ENCODE data around the gene CD83. TPM values are rescaled to one million over a fixed set of nuclear protein-coding genes. Genes with fewer than 3 reads are reported as not detected.
"Not testable (repeated sequence)": the region's sequence is repeated elsewhere in the genome, so short reads cannot be mapped to it uniquely, and the experiment has no call there.

The CD83 gene
- total RNA-seq, 1 donor, result 0.86 TPM

DNA sequence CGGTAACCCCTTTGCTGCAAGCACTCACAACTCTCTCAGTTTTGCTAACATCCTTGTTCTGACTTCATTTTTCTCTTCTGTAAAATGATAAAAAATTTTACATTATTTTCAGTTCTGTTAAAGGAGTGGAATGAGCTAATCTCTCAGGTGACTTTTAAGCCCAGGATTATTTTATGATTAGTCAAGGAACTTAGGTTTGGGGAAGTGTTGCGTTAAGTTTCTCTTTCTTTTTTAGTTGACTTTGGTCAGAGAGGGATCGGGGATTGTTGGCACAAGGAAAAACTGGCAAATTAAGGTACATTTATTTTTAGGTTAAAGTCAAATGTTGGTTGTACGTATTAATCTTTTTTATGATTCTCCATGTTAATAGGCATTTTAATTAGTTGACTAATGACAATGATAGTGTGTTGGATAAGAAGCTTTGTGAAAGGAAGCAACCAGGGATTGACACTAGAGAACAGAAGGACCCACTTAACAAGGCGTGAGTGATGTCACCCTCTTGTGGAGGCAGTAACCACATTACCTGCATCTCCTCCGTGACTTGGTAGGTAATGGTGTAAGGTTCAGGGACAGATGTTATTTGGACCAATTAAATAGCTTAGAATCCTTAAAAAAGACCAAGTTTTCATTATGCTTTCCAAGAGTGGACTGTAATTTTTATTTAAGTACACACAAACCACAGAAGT is 31.6 kb downstream of the CD83 start:
- TF ChIP-seq, protein P1, sequence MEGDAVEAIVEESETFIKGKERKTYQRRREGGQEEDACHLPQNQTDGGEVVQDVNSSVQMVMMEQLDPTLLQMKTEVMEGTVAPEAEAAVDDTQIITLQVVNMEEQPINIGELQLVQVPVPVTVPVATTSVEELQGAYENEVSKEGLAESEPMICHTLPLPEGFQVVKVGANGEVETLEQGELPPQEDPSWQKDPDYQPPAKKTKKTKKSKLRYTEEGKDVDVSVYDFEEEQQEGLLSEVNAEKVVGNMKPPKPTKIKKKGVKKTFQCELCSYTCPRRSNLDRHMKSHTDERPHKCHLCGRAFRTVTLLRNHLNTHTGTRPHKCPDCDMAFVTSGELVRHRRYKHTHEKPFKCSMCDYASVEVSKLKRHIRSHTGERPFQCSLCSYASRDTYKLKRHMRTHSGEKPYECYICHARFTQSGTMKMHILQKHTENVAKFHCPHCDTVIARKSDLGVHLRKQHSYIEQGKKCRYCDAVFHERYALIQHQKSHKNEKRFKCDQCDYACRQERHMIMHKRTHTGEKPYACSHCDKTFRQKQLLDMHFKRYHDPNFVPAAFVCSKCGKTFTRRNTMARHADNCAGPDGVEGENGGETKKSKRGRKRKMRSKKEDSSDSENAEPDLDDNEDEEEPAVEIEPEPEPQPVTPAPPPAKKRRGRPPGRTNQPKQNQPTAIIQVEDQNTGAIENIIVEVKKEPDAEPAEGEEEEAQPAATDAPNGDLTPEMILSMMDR (IDR thresholded peaks at IDR 0.05; ENCODE audit: insufficient read depth, low read depth, low read length), result no peak
- no peak for DNase-seq (ENCODE audit: low read depth)
- H3K4me3 ChIP-seq (ENCODE audit: low read depth, low read length), result no peak overlapping the region

DNA sequence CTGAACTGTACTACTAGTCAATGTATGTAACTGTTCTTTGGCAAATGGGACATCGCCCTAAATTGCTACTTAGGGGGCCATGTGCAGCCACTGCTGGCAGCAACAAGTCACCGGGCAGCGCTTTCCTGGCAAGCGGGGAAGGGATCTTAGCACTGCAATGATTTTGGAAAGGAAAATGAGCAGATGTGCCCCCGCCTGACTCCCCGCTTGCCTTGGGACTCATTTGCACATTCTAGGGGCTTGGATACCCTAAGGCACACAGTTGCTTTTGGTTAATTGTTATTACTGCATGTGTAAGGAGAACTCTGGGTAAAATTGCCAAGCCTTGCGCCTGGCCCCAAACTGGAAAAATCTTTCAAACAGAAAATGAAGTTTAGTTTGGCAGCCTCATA is 32.2 kb downstream of the CD83 start:
- no peak for DNase-seq (ENCODE audit: low read depth)
- no peak overlapping the region for H3K4me3 ChIP-seq (ENCODE audit: low read depth, low read length)
- TF ChIP-seq, protein P1 (IDR thresholded peaks at IDR 0.05; ENCODE audit: insufficient read depth, low read depth, low read length), result no peak

DNA sequence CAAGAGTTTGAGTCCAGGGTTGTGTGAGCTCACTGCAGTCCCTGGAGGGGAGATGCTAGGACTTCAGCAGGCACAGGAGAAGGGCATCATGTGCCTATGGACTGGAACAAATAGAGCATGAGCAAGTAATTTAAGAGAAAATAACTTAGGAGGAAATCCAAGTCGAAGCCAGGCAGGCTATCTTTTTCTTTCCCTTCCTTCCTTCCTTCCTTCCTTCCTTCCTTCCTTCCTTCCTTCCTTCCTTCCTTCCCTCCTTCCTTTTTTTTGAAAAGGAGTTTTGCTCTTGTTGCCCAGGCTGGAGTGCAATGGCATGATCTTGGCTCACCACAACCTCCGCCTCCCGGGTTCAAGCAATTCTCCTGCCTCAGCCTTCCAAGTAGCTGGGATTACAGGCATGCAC is 33.7 kb downstream of the CD83 start:
- DNase-seq (ENCODE audit: low read depth); H3K4me3 ChIP-seq (ENCODE audit: low read depth, low read length): not testable (repeated sequence)

DNA sequence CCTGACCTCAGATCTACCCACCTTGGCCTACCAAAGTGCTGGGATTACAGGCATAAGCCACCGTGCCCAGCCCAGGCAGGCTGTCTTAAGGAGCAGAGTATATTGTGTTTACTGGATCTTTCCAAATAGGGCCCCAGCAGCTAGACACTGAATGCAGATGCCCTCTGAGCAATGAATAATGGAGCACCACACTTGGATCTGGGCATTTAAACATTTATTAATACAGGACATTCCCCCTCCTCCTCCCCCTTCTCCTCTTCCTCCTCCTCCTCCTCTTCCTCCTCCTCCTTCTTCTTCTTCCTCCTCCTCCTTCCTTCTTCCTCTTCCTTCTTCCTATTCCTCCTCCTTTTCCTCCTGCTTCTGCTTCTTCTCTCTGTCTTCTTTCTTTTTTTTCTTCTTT is 34.2 kb downstream of the CD83 start:
- TF ChIP-seq, protein P1 (IDR thresholded peaks at IDR 0.05; ENCODE audit: insufficient read depth, low read depth, low read length), result no peak
- DNase-seq (ENCODE audit: low read depth), result no peak
- no peak overlapping the region for H3K4me3 ChIP-seq (ENCODE audit: low read depth, low read length)

DNA sequence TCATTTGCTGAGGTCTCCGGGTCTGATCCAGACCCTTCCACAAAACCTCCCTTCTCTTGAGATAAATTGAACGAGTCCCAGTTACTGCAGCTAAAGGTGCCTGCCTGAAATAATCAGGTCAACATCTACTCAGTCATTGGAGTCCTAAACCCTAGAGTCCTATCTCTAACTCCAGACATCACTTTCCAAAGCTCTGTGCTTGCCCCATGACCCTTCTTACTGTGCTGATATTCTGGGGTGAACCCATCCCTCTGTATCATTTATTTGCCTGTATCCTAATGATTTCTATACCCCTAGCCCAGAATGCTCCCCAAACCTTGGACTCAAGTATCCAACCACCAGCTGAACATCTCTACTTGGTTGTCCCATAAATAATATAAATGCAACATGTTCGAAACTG is 35.7 kb downstream of the CD83 start:
- no peak for DNase-seq (ENCODE audit: low read depth)
- TF ChIP-seq, protein P1 (IDR thresholded peaks at IDR 0.05; ENCODE audit: insufficient read depth, low read depth, low read length), result no peak
- no peak overlapping the region for H3K4me3 ChIP-seq (ENCODE audit: low read depth, low read length)

DNA sequence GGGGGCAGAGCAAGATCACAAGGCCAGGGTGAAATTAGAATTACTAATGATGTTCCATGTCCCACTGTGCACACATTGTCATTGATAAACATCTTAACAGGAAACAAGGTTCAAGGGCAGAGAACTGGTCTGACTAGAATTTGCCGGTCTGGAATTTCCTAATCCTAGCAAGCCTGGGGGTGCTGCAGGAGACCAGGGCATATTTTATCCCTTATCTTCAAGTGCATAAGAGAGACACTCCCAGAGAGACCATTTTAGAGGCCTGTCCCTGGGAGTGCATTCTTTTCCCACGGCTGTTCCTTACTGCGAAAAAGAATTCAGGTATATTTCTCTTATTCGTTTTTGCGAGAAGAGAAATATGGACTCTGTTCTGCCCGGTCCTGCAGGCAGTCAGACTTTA is 41.5 kb downstream of the CD83 start:
- TF ChIP-seq, protein P1 (IDR thresholded peaks at IDR 0.05; ENCODE audit: insufficient read depth, low read depth, low read length), result no peak
- no peak for DNase-seq (ENCODE audit: low read depth)
- H3K4me3 ChIP-seq (ENCODE audit: low read depth, low read length), result no peak overlapping the region

DNA sequence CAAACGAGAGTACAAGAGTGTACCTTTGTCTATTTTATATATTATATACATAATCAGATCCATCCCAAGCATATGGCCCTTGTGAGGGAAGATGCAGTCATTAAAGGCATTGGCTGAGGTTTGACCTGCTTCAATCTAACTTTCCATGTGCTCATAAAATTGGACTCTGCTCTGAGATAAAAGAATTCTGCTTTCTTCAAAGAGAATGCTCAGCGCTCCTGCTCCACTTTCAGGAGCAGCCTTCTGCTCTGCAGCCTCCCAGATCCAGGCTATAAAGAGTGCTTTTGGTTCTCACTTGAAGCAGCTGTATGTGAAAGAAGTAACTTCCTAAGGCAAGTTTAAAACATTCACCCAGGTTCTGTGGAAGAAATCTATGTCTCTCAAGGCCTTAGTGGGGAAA is 45.3 kb downstream of the CD83 start:
- no peak overlapping the region for H3K4me3 ChIP-seq (ENCODE audit: low read depth, low read length)
- DNase-seq (ENCODE audit: low read depth), result no peak
- TF ChIP-seq, protein P1 (IDR thresholded peaks at IDR 0.05; ENCODE audit: insufficient read depth, low read depth, low read length), result no peak

Measured in fibroblast of villous mesenchyme (primary cell).